ENCODE measurements around the gene TSPYL6. TPM values are rescaled to one million over a fixed set of nuclear protein-coding genes. Genes with fewer than 3 reads are reported as not detected.

Gene TSPYL6
- total RNA-seq, 1 experiment from 2014 or later = not detected

GRCh38 chr2:54274781-54275242 is 18.8 kb upstream of the TSPYL6 start:
- no peak for ATAC-seq
- intact Hi-C loops (cut with micrococcal nuclease) = no loop called here
- TF ChIP-seq EZH2phosphoT487 (IDR thresholded peaks at IDR 0.05; ENCODE audit: borderline replicate concordance, low read length) (no peak), EZH2 (IDR thresholded peaks at IDR 0.05; ENCODE audit: low read length, unreplicated experiment) (no peak), CTCF (conservative IDR thresholded peaks at IDR 0.05; ENCODE audit: low read depth, low read length) (no peak)
- no peak overlapping the region for H2AFZ ChIP-seq (ENCODE audit: low read length)
- POLR2A ChIA-PET (ENCODE audit: unreplicated experiment) = no interaction called here
- H3K36me3 ChIP-seq (ENCODE audit: low read depth, low read length) = no peaks in the 10 kb centered on the region
- no peak for DNase-seq
- H3K27me3 ChIP-seq (ENCODE audit: low read length) = no peaks in the 10 kb centered on the region
- H3K27ac ChIP-seq (ENCODE audit: low read length) = no peak overlapping the region
- no peaks in the 10 kb centered on the region for H3K4me1 ChIP-seq (ENCODE audit: insufficient read depth, low read length)
- H3F3A ChIP-seq (ENCODE audit: low read length, unreplicated experiment) = no peaks in the 10 kb centered on the region
- H3K4me3 ChIP-seq (ENCODE audit: low read length) = no peak overlapping the region
- H3K79me2 ChIP-seq (ENCODE audit: low read length) = no peaks in the 10 kb centered on the region
- CTCF ChIA-PET = no interaction called here
- no peaks in the 10 kb centered on the region for H3K9me3 ChIP-seq (ENCODE audit: low read length)
- H3K9me2 ChIP-seq (replicated peaks; ENCODE audit: low read length) = no peaks in the 10 kb centered on the region
- H3K9ac ChIP-seq (ENCODE audit: low read length) = no peak overlapping the region
- no peaks in the 10 kb centered on the region for H4K20me1 ChIP-seq (ENCODE audit: low read length)
- BruUV-seq (replicated peaks) = no TSS peak
- H3K4me2 ChIP-seq (ENCODE audit: low read length) = no peak overlapping the region

- H3K9me2 ChIP-seq (replicated peaks; ENCODE audit: low read length) = no peaks in the 10 kb centered on the region
- no peaks in the 10 kb centered on the region for H3K79me2 ChIP-seq (ENCODE audit: low read length)
- H2AFZ ChIP-seq (ENCODE audit: low read length) = no peak overlapping the region
- ChIA-PET CTCF (no interaction called here), POLR2A (ENCODE audit: unreplicated experiment) (no interaction called here)
- no peak for DNase-seq
- no peaks in the 10 kb centered on the region for H3K36me3 ChIP-seq (ENCODE audit: low read depth, low read length)
- no peaks in the 10 kb centered on the region for H3F3A ChIP-seq (ENCODE audit: low read length, unreplicated experiment)
- H3K4me3 ChIP-seq (ENCODE audit: low read length) = no peak overlapping the region
- no peaks in the 10 kb centered on the region for H3K27me3 ChIP-seq (ENCODE audit: low read length)
- no peak overlapping the region for H3K27ac ChIP-seq (ENCODE audit: low read length)
- H4K20me1 ChIP-seq (ENCODE audit: low read length) = no peaks in the 10 kb centered on the region
- H3K9ac ChIP-seq (ENCODE audit: low read length) = no peak overlapping the region
- H3K4me1 ChIP-seq (ENCODE audit: insufficient read depth, low read length) = no peaks in the 10 kb centered on the region
- H3K9me3 ChIP-seq (ENCODE audit: low read length) = no peaks in the 10 kb centered on the region
- ATAC-seq = no peak
- intact Hi-C loops (cut with micrococcal nuclease) = no loop called here
- no peak overlapping the region for H3K4me2 ChIP-seq (ENCODE audit: low read length)
- TF ChIP-seq EZH2phosphoT487 (IDR thresholded peaks at IDR 0.05; ENCODE audit: borderline replicate concordance, low read length) (no peak), CTCF (conservative IDR thresholded peaks at IDR 0.05; ENCODE audit: low read depth, low read length) (no peak), EZH2 (IDR thresholded peaks at IDR 0.05; ENCODE audit: low read length, unreplicated experiment) (no peak)
- no TSS peak for BruUV-seq (replicated peaks)
Measured at GRCh38 chr2:54271843-54272627, 16.0 kb upstream of the TSPYL6 start.

- POLR2A ChIA-PET (ENCODE audit: unreplicated experiment) = no interaction called here
- Histone ChIP-seq H3K27me3 (ENCODE audit: low read length) (no peaks in the 10 kb centered on the region), H3K9me3 (ENCODE audit: low read length) (no peaks in the 10 kb centered on the region), H2AFZ (ENCODE audit: low read length) (no peak overlapping the region), H3K4me1 (ENCODE audit: insufficient read depth, low read length) (no peaks in the 10 kb centered on the region), H4K20me1 (ENCODE audit: low read length) (no peaks in the 10 kb centered on the region), H3K9me2 (replicated peaks; ENCODE audit: low read length) (no peaks in the 10 kb centered on the region), H3K4me2 (ENCODE audit: low read length) (no peak overlapping the region), H3K27ac (ENCODE audit: low read length) (no peak overlapping the region), H3K4me3 (ENCODE audit: low read length) (no peak overlapping the region), H3K9ac (ENCODE audit: low read length) (no peak overlapping the region), H3K36me3 (ENCODE audit: low read depth, low read length) (no peaks in the 10 kb centered on the region), H3F3A (ENCODE audit: low read length, unreplicated experiment) (no peaks in the 10 kb centered on the region), H3K79me2 (ENCODE audit: low read length) (no peaks in the 10 kb centered on the region)
- no TSS peak for BruUV-seq (replicated peaks)
- intact Hi-C loops (cut with micrococcal nuclease) = no loop called here
- ATAC-seq (no peak), DNase-seq (no peak)
- TF ChIP-seq EZH2phosphoT487 (IDR thresholded peaks at IDR 0.05; ENCODE audit: borderline replicate concordance, low read length) (no peak), CTCF (conservative IDR thresholded peaks at IDR 0.05; ENCODE audit: low read depth, low read length) (no peak), EZH2 (IDR thresholded peaks at IDR 0.05; ENCODE audit: low read length, unreplicated experiment) (no peak)
- CTCF ChIA-PET = no interaction called here
Measured at GRCh38 chr2:54271189-54271588, 15.2 kb upstream of the TSPYL6 start.

Measured in PC-3 (cell line).